ENCODE measurements around the gene FAM216B.

DNA sequence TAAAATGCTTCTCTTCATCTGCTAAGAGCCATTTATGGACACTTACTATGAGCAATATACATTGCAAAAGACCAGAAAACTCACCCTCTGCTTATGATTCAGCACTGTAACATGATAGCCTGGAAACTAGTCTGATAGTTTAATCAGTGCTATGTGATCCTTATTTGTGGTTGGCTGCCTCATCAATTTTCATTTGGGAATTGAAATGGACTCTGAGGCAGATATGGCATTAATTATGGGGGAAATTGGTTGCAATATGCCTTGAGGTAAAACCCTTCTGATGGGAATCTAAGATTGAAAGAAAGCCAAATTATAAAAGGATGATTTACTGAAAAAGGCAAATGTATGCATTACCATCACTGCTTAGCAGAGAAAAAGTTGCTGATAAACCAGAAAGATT is 33.5 kb downstream of the FAM216B start:
- TF ChIP-seq, protein P1, sequence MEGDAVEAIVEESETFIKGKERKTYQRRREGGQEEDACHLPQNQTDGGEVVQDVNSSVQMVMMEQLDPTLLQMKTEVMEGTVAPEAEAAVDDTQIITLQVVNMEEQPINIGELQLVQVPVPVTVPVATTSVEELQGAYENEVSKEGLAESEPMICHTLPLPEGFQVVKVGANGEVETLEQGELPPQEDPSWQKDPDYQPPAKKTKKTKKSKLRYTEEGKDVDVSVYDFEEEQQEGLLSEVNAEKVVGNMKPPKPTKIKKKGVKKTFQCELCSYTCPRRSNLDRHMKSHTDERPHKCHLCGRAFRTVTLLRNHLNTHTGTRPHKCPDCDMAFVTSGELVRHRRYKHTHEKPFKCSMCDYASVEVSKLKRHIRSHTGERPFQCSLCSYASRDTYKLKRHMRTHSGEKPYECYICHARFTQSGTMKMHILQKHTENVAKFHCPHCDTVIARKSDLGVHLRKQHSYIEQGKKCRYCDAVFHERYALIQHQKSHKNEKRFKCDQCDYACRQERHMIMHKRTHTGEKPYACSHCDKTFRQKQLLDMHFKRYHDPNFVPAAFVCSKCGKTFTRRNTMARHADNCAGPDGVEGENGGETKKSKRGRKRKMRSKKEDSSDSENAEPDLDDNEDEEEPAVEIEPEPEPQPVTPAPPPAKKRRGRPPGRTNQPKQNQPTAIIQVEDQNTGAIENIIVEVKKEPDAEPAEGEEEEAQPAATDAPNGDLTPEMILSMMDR (conservative IDR thresholded peaks at IDR 0.05; ENCODE audit: low read length), result no peak
- no peak for TF ChIP-seq EZH2phosphoT487 (IDR thresholded peaks at IDR 0.05; ENCODE audit: borderline replicate concordance)

All from Loucy (cell line).